SK-N-MC (cell line): ENCODE data around the gene HSP90B1.

ENCODE experiments used
- EZH2 ChIP-seq: fragments of 200-600 bp; sonication (generic); IDR thresholded peaks from one replicate; pipeline ENCODE4 v1.6.1; 2017; ENCODE audit warnings: antibody characterized with exemption
- FOXP2 ChIP-seq: optimal IDR thresholded peaks from 2 replicates; pipeline ENCODE3; 2011; ENCODE audit warnings: mild to moderate bottlenecking, moderate library complexity; ENCODE audit not compliant: insufficient read depth; ENCODE audit errors: extremely low read length, control extremely low read depth
- POLR2AphosphoS5 ChIP-seq: IDR thresholded peaks from 2 replicates; pipeline ENCODE4 v1.6.1; 2012; ENCODE audit warnings: mild to moderate bottlenecking, low read depth, low read length, borderline replicate concordance

- TF ChIP-seq POLR2AphosphoS5 (no peak), EZH2 (no peak), FOXP2 (no peak)
These were observed 26.2 kb upstream of the HSP90B1 start for GRCh38 chr12:103903993-103904392.
